ENCODE data around the gene RPS2. TPM values are rescaled to one million over a fixed set of nuclear protein-coding genes. Genes with fewer than 3 reads are reported as not detected.
"Not testable (repeated sequence)": the region's sequence is repeated elsewhere in the genome, so short reads cannot be mapped to it uniquely, and the experiment has no call there.

RPS2 gene
- total and polyA plus RNA-seq, 4 experiments from 2014 or later: 2,828 to 6,826 (median 4,638) TPM

DNA sequence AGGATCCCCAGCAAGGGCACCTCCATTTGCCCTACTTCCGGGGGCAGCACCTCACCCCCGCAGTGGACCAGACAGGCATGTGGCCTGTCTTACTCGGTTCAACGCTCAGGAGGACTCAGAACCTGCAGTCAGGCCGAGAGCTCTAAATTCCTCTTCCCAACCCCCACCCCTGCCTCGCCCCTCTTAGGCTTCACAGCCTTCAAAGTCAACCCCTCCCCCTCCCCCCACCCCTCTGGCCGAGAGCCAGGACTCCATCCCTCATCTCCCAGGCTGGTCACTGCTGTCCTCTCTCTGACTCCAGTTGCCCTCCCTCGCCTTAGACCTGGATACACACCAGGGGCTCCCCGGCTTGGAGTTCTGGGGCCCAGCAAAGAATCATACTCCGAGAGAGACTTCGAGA, 38.4 kb downstream of the RPS2 start:
- intact Hi-C loops (cut with micrococcal nuclease): loop anchor here (5.0 to 10.0 kb wide), 2 partner anchors 564 to 621 kb away; partner anchors contain the start of gene UBE2I
- no peak overlapping the region for H3K4me3 Mint-ChIP-seq
- Histone ChIP-seq H3K27ac (ENCODE audit: low read depth, low read length) (no peak overlapping the region), H3K4me3 (ENCODE audit: low read length in 2 of 2) (no peak overlapping the region), H3K36me3 (ENCODE audit: insufficient read depth, low read length) (no peaks in the 10 kb centered on the region), H3K4me1 (ENCODE audit: insufficient read depth, low read length) (peaks cover 6% of the 10 kb centered on the region), H3K9me3 (ENCODE audit: control insufficient read depth in 1 of 2, low read length in 2 of 2) (no peaks in the 10 kb centered on the region), H3K27me3 (ENCODE audit: insufficient read depth, low read length) (peaks cover 11% of the 10 kb centered on the region)
- H3K9me3 Mint-ChIP-seq: peaks cover 0 to 2% (median 0%) of the 10 kb centered on the region in 8 donors
- no peaks in the 10 kb centered on the region for H3K36me3 Mint-ChIP-seq
- H3K27ac Mint-ChIP-seq: no peak overlapping the region
- ChIA-PET POLR2A (ENCODE audit: partially characterized antibody) (no interaction called here), CTCF (ENCODE audit: partially characterized antibody) (interaction anchor here (0.6 to 1.0 kb wide), 2 partner anchors 214 to 961 kb away, joined by 3 to 4 read pairs; no protein-coding TSS in a partner anchor)
- DNase-seq: no peak
- peaks cover 12 to 14% of the 10 kb centered on the region in 2 donors for H3K27me3 Mint-ChIP-seq
- H3K4me1 Mint-ChIP-seq: peaks cover 2 to 6% (median 4%) of the 10 kb centered on the region in 4 donors

DNA sequence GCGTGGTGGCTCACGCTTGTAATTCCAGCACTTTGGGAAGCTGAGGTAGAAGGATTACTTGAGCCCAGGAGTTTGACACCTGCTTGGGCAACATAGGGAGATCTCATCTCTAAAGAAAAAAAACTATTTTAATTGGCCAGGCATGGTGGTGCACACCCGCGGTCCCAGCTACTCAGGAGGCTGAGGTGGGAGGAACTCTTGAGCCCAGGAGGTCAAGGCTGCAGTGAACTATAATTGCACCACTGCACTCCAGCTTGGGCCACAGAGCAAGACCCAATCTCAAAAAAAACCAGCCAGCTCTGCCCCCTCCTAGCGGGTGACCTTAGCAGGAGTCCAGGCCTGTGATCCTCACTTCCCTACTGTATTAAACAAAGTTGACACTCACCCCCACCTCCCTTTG, 40.5 kb downstream of the RPS2 start:
- Mint-ChIP-seq H3K4me1 (peaks cover 2 to 7% (median 3%) of the 10 kb centered on the region in 4 donors), H3K36me3 (no peaks in the 10 kb centered on the region), H3K27me3 (peaks cover 24 to 26% of the 10 kb centered on the region in 2 donors), H3K9me3 (peaks cover 0 to 2% (median 0%) of the 10 kb centered on the region in 8 donors), H3K27ac (no peak overlapping the region), H3K4me3 (no peak overlapping the region)
- no peak overlapping the region for H3K4me3 ChIP-seq (ENCODE audit: low read length in 2 of 2)
- H3K27ac ChIP-seq (ENCODE audit: low read depth, low read length): no peak overlapping the region
- peaks cover 11% of the 10 kb centered on the region for H3K27me3 ChIP-seq (ENCODE audit: insufficient read depth, low read length)
- no peak for DNase-seq
- no peaks in the 10 kb centered on the region for H3K4me1 ChIP-seq (ENCODE audit: insufficient read depth, low read length)
- intact Hi-C loops (cut with micrococcal nuclease): loop anchor here (10.0 kb wide), 1 partner anchor 619 kb away; the partner anchor contains the start of gene UBE2I
- H3K9me3 ChIP-seq (ENCODE audit: control insufficient read depth in 1 of 2, low read length in 2 of 2): no peaks in the 10 kb centered on the region
- H3K36me3 ChIP-seq (ENCODE audit: insufficient read depth, low read length): no peaks in the 10 kb centered on the region
- POLR2A ChIA-PET (ENCODE audit: partially characterized antibody): interaction anchor here (0.9 kb wide), 1 partner anchor 36 kb away, joined by 3 read pairs; no protein-coding TSS in a partner anchor
- CTCF ChIA-PET (ENCODE audit: partially characterized antibody): no interaction called here

- H3K36me3 ChIP-seq (ENCODE audit: insufficient read depth, low read length): no peaks in the 10 kb centered on the region
- H3K9me3 Mint-ChIP-seq: peaks cover 0 to 2% (median 0%) of the 10 kb centered on the region in 8 donors
- no peaks in the 10 kb centered on the region for H3K4me1 ChIP-seq (ENCODE audit: insufficient read depth, low read length)
- H3K4me3 ChIP-seq (ENCODE audit: low read length in 2 of 2): no peak overlapping the region
- no peak overlapping the region for H3K27ac Mint-ChIP-seq
- no peak for DNase-seq
- POLR2A ChIA-PET (ENCODE audit: partially characterized antibody): interaction anchor here (0.9 kb wide), 1 partner anchor 37 kb away, joined by 3 read pairs; no protein-coding TSS in a partner anchor
- H3K27me3 Mint-ChIP-seq: peaks cover 24 to 29% of the 10 kb centered on the region in 2 donors
- H3K36me3 Mint-ChIP-seq: no peaks in the 10 kb centered on the region
- peaks cover 11% of the 10 kb centered on the region for H3K27me3 ChIP-seq (ENCODE audit: insufficient read depth, low read length)
- intact Hi-C loops (cut with micrococcal nuclease): loop anchor here (10.0 kb wide), 1 partner anchor 619 kb away; the partner anchor contains the start of gene UBE2I
- H3K4me1 Mint-ChIP-seq: peaks cover 0 to 5% (median 2%) of the 10 kb centered on the region in 4 donors
- no peak overlapping the region for H3K4me3 Mint-ChIP-seq
- H3K27ac ChIP-seq (ENCODE audit: low read depth, low read length): no peak overlapping the region
- CTCF ChIA-PET (ENCODE audit: partially characterized antibody): no interaction called here
- H3K9me3 ChIP-seq (ENCODE audit: control insufficient read depth in 1 of 2, low read length in 2 of 2): no peaks in the 10 kb centered on the region
These were observed 41.2 kb downstream of the RPS2 start for GRCh38 chr16:1923299-1924034.

GRCh38 chr16:1922357-1922756, 42.3 kb downstream of the RPS2 start:
- Mint-ChIP-seq H3K4me1 (peaks cover 0 to 5% (median under 1%) of the 10 kb centered on the region in 4 donors), H3K36me3 (no peaks in the 10 kb centered on the region), H3K9me3 (peaks cover 0 to 2% (median 0%) of the 10 kb centered on the region in 8 donors), H3K4me3 (no peak overlapping the region), H3K27ac (no peak overlapping the region), H3K27me3 (peaks cover 24 to 29% of the 10 kb centered on the region in 2 donors)
- CTCF ChIA-PET (ENCODE audit: partially characterized antibody): no interaction called here
- POLR2A ChIA-PET (ENCODE audit: partially characterized antibody): no interaction called here
- Histone ChIP-seq H3K27me3 (ENCODE audit: insufficient read depth, low read length) (peaks cover 11% of the 10 kb centered on the region), H3K4me3 (ENCODE audit: low read length in 2 of 2) (no peak overlapping the region), H3K27ac (ENCODE audit: low read depth, low read length) (no peak overlapping the region), H3K36me3 (ENCODE audit: insufficient read depth, low read length) (no peaks in the 10 kb centered on the region), H3K4me1 (ENCODE audit: insufficient read depth, low read length) (no peaks in the 10 kb centered on the region), H3K9me3 (ENCODE audit: control insufficient read depth in 1 of 2, low read length in 2 of 2) (no peaks in the 10 kb centered on the region)
- intact Hi-C loops (cut with micrococcal nuclease): loop anchor here (10.0 kb wide), 1 partner anchor 618 kb away; the partner anchor contains the start of gene UBE2I
- DNase-seq: no peak

DNA sequence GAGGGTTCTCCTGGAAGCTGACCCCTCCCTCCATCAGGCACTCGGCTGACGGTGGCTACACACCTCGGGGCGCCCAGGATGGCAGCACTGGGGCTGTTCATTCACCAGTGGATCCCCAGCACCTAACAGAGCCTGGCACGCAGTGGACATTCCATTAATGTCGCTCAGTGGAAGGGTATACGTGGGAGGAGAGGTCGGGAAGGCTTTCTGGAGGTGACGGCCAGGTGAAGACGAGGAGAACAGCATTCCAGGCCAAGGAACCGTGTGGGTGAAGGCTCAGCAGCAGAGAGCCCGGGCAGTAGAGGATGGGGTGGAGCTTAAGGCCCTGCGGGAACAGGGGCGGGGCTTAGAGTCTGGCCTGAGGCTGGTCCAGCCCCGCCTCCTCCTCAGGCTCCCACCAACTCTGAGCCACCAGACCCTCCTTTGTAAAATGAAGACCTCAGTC, 43.9 kb downstream of the RPS2 start:
- POLR2A ChIA-PET (ENCODE audit: partially characterized antibody): no interaction called here
- CTCF ChIA-PET (ENCODE audit: partially characterized antibody): interaction anchor here (1.0 kb wide), 1 partner anchor 9 kb away, joined by 3 read pairs; no protein-coding TSS in a partner anchor
- H3K4me1 Mint-ChIP-seq: peaks cover 0 to 5% (median under 1%) of the 10 kb centered on the region in 4 donors
- Histone ChIP-seq H3K27ac (ENCODE audit: low read depth, low read length) (no peak overlapping the region), H3K4me3 (ENCODE audit: low read length in 2 of 2) (no peak overlapping the region), H3K4me1 (ENCODE audit: insufficient read depth, low read length) (no peaks in the 10 kb centered on the region), H3K9me3 (ENCODE audit: control insufficient read depth in 1 of 2, low read length in 2 of 2) (no peaks in the 10 kb centered on the region), H3K27me3 (ENCODE audit: insufficient read depth, low read length) (peaks cover 16% of the 10 kb centered on the region), H3K36me3 (ENCODE audit: insufficient read depth, low read length) (no peaks in the 10 kb centered on the region)
- intact Hi-C loops (cut with micrococcal nuclease): loop anchor here (10.0 kb wide), 1 partner anchor 616 kb away; the partner anchor contains the start of gene UBE2I
- peaks cover 0 to 2% (median 0%) of the 10 kb centered on the region in 8 donors for H3K9me3 Mint-ChIP-seq
- DNase-seq: no peak
- no peak overlapping the region for H3K4me3 Mint-ChIP-seq
- H3K27ac Mint-ChIP-seq: no peak overlapping the region
- H3K27me3 Mint-ChIP-seq: peaks cover 33 to 39% of the 10 kb centered on the region in 2 donors
- H3K36me3 Mint-ChIP-seq: no peaks in the 10 kb centered on the region

DNA sequence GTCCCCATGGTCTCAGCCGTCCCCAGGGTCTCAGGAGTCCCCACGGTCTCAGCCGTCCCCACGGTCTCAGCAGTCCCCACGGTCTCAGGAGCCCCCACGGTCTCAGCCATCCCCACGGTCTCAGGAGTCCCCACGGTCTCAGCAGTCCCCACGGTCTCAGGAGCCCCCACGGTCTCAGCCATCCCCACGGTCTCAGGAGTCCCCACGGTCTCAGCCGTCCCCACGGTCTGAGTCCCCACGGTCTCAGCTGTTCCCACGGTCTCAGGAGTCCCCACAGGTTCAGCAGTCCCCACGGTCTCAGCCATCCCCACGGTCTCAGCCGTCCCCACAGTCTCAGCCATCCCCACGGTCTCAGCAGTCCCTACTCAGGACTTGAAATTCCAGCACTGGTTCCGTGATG, 44.5 kb downstream of the RPS2 start:
- H3K27me3 Mint-ChIP-seq: peaks cover 39 to 40% of the 10 kb centered on the region in 2 donors
- H3K4me1 ChIP-seq (ENCODE audit: insufficient read depth, low read length); POLR2A ChIA-PET (ENCODE audit: partially characterized antibody); H3K4me3 Mint-ChIP-seq; H3K36me3 ChIP-seq (ENCODE audit: insufficient read depth, low read length); H3K27ac Mint-ChIP-seq; H3K4me3 ChIP-seq (ENCODE audit: low read length in 2 of 2); H3K4me1 Mint-ChIP-seq; H3K27ac ChIP-seq (ENCODE audit: low read depth, low read length); H3K9me3 ChIP-seq (ENCODE audit: control insufficient read depth in 1 of 2, low read length in 2 of 2); DNase-seq; H3K9me3 Mint-ChIP-seq; H3K36me3 Mint-ChIP-seq: not testable (repeated sequence)
- CTCF ChIA-PET (ENCODE audit: partially characterized antibody): interaction anchor here (1.0 kb wide), 1 partner anchor 9 kb away, joined by 3 read pairs; no protein-coding TSS in a partner anchor
- H3K27me3 ChIP-seq (ENCODE audit: insufficient read depth, low read length): peaks cover 16% of the 10 kb centered on the region
- intact Hi-C loops (cut with micrococcal nuclease): loop anchor here (10.0 kb wide), 1 partner anchor 615 kb away; the partner anchor contains the start of gene UBE2I

- Histone ChIP-seq H3K4me1 (ENCODE audit: insufficient read depth, low read length) (no peaks in the 10 kb centered on the region), H3K27me3 (ENCODE audit: insufficient read depth, low read length) (peaks cover 20% of the 10 kb centered on the region), H3K4me3 (ENCODE audit: low read length in 2 of 2) (no peak overlapping the region), H3K27ac (ENCODE audit: low read depth, low read length) (no peak overlapping the region), H3K36me3 (ENCODE audit: insufficient read depth, low read length) (no peaks in the 10 kb centered on the region), H3K9me3 (ENCODE audit: control insufficient read depth in 1 of 2, low read length in 2 of 2) (no peaks in the 10 kb centered on the region)
- Mint-ChIP-seq H3K27me3 (peaks cover 43 to 44% of the 10 kb centered on the region in 2 donors), H3K4me3 (no peak overlapping the region), H3K36me3 (no peaks in the 10 kb centered on the region), H3K9me3 (peaks cover 0 to 2% (median 0%) of the 10 kb centered on the region in 8 donors), H3K27ac (no peak overlapping the region), H3K4me1 (peaks cover 0 to 5% (median under 1%) of the 10 kb centered on the region in 4 donors)
- intact Hi-C loops (cut with micrococcal nuclease): no loop called here
- no peak for DNase-seq
- POLR2A ChIA-PET (ENCODE audit: partially characterized antibody): no interaction called here
- CTCF ChIA-PET (ENCODE audit: partially characterized antibody): interaction anchor here (1.0 kb wide), 1 partner anchor 10 kb away, joined by 3 read pairs; no protein-coding TSS in a partner anchor
These were observed 45.2 kb downstream of the RPS2 start for GRCh38 chr16:1919327-1919998.

All from CD4-positive, alpha-beta memory T cell (primary cell).